Stimulated activated CD4-positive, alpha-beta T cell treated with anti-CD3 and anti-CD28 coated beads, TNF-alpha, amount 100 ng/mL, for 24 hours (primary cell): ENCODE measurements around the gene PAK4.

Source experiments
- DNase-seq, 3 experiments: peaks; one replicate each; pipeline ENCODE4 v3.0.0-alpha.2; 2020; ENCODE audit warnings: low read depth in 3 of 3

The PAK4 gene

DNA sequence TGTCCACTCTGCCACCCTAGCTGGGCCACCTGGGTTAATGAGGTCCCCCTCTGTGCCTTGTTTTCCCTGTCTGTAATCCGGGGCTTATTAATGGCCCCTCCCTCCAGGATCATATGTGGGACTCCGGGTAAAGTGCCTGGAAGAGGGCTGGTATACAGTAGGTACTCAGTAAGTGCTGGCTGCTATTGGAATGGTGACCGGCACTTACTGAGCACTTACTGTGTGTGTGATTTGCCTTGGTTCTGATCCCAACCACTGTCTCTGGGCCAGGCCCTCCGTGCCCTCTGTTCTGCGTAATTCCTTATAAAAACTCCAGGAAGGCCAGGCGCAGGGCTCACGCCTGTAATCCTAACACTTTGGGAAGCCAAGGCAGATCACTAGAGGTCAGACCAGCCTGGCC, 40.3 kb downstream of the PAK4 start:
- DNase-seq = no peak

DNA sequence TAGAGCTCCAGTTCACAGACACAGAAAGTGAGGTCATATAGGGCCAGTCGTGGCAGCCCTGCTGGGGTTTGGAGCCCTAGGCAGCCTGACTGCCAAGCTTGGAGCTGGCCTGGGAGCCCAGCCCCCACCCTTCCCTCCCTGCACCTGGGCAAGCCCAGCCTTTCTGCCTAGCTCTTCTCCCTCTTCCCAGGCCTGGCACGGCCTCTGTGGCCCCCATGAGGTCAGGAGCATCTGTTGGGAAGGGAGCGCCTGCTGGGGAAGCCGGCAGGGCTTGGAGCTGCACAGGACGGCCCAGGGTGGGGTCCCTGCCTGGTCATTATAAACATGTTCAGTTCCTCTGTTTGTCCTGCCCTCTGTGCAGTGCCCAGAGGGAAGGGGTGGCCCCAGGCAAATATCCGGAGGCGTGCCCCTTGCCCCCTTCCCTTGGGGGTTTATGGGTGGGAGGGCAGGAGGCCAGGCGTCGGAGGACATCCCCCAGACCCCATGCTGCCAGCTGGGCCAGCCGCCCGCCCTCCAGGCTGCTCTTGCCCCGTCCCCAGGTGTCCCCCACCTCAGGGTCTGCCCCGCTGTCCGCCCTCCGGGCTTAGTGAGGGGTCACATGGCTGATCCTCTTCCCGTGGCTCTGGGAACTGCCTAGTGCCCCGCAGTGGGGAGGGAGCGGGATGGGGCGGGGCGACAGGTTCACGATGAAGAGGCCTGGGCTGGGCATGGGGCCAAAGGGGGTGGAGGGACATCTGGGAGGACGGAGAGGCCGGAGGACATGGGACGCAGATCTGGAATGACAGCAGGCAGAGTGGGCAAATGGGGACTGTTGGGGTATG, 41.2 kb downstream of the PAK4 start:
- DNase-seq = no peak

DNA sequence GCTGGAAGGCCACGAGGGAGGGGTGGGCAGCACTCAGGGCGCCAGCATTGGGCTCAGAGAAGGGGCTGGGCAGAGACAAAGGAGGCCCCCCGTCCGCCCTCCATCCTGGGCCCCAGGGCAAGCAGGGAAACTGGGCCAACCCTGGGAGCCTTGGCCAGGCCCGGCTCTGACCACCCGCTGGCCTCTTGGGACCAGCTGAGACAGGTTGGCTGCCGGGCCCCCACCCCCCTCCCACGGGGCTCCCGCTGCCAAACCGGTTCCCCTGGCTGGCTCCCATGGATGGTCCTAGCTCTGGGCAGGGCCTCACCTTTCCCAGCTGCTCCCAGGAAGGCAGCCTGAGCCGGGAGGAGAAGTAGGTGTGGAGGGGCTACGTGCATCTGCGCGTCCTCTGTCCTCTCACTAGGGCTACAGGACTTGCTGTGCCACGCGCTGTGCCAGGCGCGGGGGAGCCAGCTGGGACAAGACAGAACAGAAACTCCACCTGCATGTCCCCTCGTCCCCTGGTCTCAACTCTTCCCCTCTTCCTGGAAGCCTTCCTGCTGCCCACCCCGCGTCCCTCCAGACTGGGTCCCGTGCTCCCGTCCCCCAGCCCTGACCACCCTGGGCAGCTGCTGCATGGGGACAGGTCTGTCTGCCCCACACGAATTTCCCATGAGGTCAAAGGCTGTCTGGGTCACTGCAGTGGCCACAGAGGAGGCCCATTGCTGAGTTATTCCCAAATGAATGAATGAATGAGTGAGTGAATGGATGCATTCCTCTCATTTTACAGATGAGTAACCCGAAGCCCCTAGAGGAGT, 42.1 kb downstream of the PAK4 start:
- DNase-seq = no peak

DNA sequence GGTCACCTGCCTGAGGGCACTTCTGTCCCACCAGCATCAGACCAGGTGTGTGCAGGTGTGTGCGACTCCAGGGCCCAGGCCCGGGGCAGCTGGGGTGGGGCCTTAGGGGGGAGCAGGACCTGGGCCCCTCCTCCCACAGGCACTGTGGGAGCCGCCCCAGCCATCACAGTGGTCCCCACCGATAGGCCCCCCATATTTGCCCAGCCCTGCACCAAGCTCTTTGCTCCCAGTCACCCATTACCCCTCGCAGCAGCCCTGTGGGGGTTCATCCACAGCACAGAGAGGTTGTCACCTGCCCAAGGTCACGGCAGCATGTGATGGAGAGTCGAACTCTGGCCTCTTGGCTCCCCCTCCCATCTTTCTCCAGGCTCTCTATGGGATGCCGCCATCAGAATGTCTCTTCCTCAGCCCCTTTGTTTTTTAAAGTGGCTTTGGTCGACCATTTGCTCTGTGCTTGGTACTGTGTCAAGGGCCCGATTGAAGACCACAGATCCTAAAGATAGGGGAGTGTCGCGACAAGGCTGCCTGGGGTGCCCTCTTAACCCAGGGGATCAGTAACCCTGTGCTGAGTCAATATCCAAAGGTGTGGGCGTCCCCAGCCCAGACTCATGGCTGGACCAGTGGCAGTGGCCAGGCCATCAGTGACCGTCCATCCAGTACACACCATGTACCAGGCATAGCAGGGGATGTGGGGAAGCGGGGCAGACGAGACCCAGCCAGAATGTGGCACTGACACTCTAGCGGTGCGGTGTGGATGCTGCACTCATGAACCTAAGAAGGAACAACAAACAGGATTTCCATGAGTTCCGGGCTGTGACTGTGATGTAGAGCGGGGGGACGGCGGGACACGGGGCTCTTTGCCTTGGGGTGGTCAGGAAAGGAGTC, 42.9 kb downstream of the PAK4 start:
- no peak for DNase-seq

DNA sequence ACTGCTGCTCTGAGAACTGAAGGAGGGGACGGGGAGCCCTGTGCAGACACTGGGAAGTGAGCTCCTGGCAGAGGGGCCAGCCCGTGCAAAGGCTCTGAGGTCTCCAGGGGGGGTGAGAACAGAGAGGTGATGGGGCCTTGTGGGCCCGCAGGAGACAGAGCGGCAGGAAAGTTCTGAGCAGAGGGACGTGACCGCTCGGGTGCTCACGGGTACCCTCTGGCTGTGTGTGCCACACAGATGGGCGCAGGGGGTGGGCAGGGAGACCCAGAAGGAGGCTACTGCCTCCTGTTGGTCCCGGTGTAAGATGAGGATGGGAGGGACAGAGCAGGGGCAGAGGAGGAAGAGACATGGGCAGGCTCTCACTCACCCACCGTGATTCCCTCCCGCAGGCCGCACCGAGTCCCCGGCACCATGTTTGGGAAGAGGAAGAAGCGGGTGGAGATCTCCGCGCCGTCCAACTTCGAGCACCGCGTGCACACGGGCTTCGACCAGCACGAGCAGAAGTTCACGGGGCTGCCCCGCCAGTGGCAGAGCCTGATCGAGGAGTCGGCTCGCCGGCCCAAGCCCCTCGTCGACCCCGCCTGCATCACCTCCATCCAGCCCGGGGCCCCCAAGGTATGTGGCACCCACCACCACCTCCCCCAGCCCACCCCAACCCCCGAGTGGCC, 43.7 kb downstream of the PAK4 start:
- DNase-seq = no peak

DNA sequence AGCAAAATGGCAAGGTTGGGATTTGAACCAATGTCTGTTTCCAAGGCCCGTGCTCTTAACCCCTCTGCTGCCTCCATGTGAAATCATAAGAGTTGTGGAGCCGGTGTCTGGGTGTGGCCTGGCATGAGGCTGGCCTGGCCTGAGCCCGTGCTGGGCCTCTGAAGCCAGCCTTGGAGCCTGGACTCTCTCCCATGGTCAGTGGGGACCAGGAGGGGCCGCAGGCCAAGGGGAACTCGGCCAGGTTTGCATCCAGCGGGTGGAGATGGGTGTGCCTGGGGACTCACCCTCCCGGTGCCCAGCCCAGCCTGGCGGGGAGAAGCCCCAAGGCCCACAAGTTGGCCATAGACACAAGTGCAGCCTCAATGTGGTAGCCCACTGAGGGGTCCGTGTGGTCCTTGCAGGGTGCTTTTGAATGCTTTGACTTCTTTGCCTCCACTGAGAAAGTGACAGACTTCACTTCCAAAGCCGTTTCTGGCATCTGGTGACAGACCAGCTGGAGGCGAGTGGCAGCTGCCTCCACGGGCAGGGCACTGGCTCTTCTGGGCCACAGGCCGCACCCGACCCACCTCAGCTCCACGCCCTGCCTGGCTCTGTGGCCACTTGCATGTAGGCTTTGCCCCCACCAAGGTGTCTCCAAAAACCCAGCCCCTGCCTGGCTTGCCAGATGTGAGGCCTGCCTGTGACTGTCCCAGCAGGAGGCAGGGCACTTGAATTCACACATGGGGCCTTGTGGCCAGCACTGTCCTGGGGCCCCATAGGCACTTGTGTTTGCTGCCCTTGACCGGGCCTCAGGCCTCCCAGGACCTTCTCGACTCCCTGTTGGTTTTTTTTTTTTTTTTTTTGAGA, 45.0 kb downstream of the PAK4 start:
- no peak for DNase-seq

DNA sequence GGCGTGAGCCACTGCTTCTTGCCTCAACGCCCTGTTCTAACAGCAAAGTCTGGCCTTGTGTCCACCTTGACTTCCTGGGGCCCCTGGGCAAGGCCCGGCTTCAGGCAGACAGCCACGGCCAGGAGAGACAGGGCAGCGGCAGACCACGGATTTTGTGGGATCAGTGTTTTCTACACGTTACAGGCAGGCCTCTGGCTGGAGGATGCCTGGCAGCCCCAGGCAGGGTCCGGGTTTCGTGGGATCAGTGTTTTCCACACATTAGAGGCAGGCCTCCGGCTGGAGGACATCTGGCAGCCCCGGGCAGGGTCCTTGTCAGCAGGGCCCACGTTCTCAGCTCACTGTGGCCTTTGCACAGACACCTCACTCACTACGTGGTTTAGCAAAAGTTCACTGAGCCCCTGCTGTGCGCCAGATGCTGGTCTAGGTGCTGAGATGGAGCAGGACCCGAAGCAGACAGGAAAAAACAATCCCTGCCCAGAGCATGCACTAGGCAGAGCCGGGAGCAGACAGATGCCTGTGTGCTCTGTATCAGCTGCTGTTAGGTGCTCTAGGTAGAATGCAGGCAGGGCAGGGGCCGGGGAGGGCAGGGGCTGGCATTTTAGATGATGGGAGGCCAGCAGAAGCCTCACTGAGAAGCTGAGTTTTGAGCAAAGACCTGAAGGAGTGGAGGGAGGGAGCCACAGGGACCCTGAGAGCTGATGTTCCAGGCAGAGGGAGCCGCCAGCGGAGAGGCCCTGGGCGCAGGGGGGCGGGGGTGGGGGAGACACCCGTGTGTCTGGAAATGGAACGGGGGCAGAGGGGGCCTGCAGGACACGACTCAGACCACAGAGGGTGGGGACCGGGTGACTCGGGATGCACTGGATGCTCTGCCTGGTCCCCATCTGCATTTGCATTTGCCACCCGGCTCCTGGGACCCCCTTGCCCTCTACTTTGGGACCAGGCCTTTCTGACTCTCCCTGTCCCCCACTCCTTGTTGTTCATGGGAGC, 46.2 kb downstream of the PAK4 start:
- DNase-seq = no peak

DNA sequence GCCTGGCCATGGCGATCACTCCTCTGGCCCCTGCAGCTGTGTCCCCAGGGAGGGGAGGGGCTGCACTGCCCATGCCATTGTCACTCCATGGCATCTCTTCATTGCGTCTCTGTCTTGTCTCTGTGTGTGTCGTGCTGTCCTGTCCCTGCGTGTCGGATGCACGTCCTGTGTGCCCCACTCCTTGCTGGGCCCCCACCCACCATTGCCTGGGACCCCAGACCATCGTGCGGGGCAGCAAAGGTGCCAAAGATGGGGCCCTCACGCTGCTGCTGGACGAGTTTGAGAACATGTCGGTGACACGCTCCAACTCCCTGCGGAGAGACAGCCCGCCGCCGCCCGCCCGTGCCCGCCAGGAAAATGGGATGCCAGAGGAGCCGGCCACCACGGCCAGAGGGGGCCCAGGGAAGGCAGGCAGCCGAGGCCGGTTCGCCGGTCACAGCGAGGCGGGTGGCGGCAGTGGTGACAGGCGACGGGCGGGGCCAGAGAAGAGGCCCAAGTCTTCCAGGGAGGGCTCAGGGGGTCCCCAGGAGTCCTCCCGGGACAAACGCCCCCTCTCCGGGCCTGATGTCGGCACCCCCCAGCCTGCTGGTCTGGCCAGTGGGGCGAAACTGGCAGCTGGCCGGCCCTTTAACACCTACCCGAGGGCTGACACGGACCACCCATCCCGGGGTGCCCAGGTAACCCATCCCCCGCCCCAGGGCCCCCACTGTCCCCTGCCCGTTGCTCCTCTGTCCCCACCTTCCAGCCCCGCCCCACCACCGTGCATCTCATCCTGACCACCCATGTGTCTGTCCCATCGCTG, 47.3 kb downstream of the PAK4 start:
- no peak for DNase-seq

DNA sequence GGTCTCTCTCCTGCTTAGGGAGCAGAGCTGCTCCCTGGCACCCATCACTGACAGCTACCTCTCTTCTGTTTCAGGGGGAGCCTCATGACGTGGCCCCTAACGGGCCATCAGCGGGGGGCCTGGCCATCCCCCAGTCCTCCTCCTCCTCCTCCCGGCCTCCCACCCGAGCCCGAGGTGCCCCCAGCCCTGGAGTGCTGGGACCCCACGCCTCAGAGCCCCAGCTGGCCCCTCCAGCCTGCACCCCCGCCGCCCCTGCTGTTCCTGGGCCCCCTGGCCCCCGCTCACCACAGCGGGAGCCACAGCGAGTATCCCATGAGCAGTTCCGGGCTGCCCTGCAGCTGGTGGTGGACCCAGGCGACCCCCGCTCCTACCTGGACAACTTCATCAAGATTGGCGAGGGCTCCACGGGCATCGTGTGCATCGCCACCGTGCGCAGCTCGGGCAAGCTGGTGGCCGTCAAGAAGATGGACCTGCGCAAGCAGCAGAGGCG, 48.0 kb downstream of the PAK4 start:
- DNase-seq = no peak

DNA sequence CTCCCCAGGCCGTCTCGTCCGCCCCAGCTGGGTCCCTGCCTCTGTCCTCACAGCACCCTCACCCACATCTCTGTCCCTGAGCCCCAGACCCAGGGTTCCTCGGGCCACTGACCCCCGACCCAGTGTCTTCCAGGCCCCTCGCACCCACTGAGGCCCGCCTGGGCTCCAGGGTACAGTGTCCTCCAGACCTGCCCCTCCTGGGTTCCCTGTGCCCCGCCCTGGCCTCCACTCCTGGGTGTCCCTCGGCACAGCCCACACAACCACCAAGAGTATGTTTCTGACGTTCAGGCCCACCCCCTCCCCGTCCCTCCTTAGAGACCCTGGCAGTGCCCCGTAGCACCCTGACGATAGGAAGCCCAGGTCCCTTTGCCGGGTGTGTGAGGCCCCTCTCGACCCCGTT, 48.6 kb downstream of the PAK4 start:
- DNase-seq = no peak

DNA sequence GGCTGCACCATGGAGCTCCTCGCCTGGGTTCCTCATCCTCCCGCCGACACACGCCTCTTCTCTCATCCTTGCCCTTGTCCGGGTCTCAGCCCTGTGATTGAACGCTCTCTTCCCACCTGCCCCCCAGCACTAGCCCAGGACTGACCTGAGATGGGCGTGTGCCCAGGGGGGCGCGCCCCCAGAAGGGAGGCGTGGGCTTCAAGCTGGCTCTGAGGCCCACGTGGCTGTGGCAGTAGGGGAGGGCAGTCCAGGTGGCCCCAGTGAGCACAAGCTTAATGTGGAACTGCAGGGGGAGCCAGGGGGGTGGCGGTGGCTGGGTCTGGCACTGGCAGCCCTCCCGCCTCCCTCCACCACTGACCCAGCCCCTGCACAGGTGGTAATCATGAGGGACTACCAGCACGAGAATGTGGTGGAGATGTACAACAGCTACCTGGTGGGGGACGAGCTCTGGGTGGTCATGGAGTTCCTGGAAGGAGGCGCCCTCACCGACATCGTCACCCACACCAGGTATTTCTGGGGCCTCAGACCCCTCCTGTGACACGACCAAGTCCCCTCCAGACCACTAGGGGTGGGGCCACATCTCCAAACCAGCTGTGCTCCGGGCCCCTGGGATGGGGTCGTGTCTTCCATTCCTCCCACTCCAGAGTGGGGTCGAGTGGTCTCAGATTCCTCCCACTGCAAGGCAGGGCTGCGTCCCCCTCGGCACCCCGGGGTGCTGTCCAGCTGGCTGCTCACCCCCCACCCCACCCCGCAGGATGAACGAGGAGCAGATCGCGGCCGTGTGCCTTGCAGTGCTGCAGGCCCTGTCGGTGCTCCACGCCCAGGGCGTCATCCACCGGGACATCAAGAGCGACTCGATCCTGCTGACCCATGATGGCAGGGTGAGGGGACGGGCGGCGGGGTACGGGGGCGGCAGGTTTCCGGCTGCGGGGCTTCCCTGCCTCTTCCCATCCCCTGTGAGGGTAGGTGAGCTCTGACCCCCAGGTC, 49.3 kb downstream of the PAK4 start:
- no peak for DNase-seq

DNA sequence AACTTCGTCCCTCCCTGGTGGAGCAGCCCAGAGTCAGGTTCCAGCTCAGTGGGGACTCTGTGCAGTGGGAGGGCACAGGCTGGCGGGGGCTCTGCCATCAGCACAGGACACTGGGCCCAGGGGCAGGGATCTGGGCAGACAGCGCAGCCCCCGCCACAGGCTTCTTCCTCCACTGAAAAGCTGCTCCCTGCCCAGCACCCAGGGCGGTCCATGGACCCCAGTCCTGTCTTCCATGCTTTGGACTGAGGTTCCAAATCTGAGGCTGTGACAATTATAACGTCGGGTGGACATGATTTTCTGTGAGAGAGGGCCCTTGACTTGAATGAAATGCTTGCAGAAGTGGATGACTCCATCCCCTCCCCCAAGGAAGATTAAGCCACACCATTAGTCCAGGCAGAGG, 50.0 kb downstream of the PAK4 start:
- DNase-seq = no peak

DNA sequence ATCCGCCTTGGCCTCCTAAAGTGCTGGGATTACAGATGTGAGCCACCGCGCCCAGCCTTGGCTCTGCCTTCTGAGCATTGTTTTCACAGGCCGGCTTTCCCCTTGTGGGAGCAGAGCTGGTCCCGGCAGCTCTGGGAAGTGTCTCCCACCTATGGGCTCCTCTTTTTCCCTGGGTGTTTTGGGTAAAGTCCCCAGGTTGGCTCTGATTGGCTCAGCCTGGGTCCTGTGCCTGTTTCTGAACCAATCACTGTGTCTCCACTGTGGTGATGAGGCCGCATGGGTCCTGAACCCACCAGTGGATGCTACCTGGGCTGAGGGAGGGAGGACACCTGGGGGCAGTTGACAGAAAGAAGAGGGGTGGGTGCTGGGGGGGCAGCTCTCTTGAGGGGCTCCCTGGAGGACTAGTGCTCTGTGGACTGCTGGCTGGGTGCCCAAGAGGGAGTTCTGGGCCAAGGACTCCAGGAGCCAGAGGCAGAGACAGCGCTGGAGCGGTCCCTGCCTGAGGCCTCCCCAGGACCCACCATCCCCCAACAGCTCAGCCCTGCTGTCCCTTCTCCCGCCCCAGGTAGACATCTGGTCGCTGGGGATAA, 51.6 kb downstream of the PAK4 start:
- DNase-seq = no peak

DNA sequence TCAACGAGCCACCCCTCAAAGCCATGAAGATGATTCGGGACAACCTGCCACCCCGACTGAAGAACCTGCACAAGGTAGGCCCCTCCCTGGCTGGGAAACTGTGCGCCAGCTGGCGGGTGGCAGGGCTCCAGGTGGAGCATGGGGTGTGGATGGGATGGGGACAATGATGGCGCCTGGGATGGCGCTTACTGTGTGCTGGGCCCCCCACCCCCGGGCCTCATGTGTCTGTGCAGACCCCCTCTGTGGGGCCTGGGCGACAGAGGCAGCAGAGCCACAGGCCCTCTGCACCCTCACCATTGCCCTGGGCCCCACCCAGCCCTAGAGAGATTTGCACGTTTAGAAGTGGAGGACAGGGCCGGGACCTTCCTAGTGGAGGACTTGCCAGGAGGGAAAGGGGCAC, 52.1 kb downstream of the PAK4 start:
- no peak for DNase-seq

DNA sequence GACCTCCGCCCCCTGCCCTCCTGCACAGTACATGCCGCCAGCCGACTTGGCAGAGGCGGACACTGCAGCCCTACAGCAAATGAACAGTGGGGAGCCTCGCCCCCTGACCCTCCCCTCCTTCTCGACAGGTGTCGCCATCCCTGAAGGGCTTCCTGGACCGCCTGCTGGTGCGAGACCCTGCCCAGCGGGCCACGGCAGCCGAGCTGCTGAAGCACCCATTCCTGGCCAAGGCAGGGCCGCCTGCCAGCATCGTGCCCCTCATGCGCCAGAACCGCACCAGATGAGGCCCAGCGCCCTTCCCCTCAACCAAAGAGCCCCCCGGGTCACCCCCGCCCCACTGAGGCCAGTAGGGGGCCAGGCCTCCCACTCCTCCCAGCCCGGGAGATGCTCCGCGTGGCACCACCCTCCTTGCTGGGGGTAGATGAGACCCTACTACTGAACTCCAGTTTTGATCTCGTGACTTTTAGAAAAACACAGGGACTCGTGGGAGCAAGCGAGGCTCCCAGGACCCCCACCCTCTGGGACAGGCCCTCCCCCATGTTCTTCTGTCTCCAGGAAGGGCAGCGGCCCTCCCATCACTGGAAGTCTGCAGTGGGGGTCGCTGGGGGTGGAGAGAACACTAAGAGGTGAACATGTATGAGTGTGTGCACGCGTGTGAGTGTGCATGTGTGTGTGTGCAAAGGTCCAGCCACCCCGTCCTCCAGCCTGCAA, 52.9 kb downstream of the PAK4 start:
- DNase-seq = no peak

DNA sequence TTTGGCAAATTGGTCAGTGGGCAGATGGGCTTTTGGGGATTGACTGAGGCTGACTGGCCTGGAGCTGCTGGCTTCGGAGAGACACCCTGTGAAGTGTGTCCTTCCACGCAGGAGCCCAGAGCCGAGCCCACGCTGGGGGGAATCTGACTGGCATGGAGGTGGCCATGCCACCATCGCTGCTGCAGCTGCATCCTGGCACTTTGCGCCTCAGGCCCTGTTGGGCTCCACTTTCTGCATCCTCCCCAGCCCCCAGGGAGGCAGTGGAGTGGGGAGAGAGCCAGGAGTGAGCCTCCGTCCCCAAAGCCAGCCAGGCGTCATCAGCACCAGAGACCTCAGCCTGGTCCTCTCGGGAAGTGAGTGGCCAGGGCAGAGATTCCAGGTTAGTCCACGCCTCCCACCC, 54.2 kb downstream of the PAK4 start:
- no peak for DNase-seq
